ENCODE results near the gene FGF2.

DNA sequence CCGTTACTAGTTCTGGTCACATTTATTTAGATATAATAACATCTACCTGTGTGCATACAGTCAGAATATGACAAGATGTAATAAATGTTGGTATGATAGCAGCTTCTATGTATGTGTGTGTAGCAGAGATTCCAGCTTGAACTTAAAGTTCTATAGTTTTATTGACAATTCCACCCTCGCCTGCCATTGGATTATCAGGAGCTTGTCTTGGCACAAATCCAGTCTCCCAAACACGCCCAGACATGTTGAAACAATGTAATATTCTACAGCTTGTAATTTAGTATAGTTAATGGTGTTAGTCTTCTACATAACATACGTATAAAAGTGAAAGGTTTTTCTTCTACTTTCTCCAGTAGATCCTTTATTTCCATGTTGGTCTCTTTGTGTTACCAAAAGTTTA, 49.7 kb upstream of the FGF2 start:
- TF ChIP-seq, protein P1, sequence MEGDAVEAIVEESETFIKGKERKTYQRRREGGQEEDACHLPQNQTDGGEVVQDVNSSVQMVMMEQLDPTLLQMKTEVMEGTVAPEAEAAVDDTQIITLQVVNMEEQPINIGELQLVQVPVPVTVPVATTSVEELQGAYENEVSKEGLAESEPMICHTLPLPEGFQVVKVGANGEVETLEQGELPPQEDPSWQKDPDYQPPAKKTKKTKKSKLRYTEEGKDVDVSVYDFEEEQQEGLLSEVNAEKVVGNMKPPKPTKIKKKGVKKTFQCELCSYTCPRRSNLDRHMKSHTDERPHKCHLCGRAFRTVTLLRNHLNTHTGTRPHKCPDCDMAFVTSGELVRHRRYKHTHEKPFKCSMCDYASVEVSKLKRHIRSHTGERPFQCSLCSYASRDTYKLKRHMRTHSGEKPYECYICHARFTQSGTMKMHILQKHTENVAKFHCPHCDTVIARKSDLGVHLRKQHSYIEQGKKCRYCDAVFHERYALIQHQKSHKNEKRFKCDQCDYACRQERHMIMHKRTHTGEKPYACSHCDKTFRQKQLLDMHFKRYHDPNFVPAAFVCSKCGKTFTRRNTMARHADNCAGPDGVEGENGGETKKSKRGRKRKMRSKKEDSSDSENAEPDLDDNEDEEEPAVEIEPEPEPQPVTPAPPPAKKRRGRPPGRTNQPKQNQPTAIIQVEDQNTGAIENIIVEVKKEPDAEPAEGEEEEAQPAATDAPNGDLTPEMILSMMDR (conservative IDR thresholded peaks at IDR 0.05) = no peak
- no peak for TF ChIP-seq EZH2 (IDR thresholded peaks at IDR 0.05; ENCODE audit: low read depth)

Data from PC-9 (cell line).